H1 (cell line): ENCODE results near the gene HMGB4. TPM values are rescaled to one million over a fixed set of nuclear protein-coding genes. Genes with fewer than 3 reads are reported as not detected.

Source experiments
- CTCF ChIA-PET: fragments of 300-600 bp; sonication (Branson Sonifier 250); formaldehyde crosslinking; loops from one replicate; lab custom pipeline; 2021; ENCODE audit not compliant: partially characterized antibody; lab: Charles Lee
- POLR2A ChIA-PET: fragments of 300-600 bp; sonication (Branson Sonifier 250); formaldehyde crosslinking; loops from one replicate; lab custom pipeline; 2021; ENCODE audit warnings: inconsistent platforms; ENCODE audit not compliant: partially characterized antibody; lab: Charles Lee
- DNase-seq, 2 experiments: peaks; one replicate each; pipeline versions ENCODE4 v3.0.0 to v3.0.0-alpha.2; 2010 to 2022; ENCODE audit warnings: low spot score in 2 of 2, low read depth in 1 of 2, mixed read lengths in 1 of 2
- FAIRE-seq: peaks from 2 replicates; lab custom pipeline; 2011; peaks lifted over from hg19 to GRCh38; lab: Jason Lieb, UNC
- H2AFZ ChIP-seq: 2 replicates; pipeline ENCODE4 v1.8.1; 2012; ENCODE audit warnings: low read length, inconsistent platforms
- H2AK5ac ChIP-seq: 2 replicates; pipeline ENCODE4 v1.6.1; 2013; ENCODE audit warnings: low read depth, low read length
- H2BK120ac ChIP-seq: replicated peaks from 2 replicates; pipeline ENCODE3; 2013; ENCODE audit warnings: low read depth, low read length, inconsistent platforms
- H2BK12ac ChIP-seq: 2 replicates; pipeline ENCODE4 v1.6.1; 2013; ENCODE audit warnings: low read depth, low read length
- H2BK15ac ChIP-seq: 2 replicates; pipeline ENCODE4 v1.6.1; 2013; ENCODE audit warnings: low read length
- H2BK20ac ChIP-seq: 2 replicates; pipeline ENCODE4 v1.6.1; 2013; ENCODE audit warnings: low read length
- H2BK5ac ChIP-seq: 2 replicates; pipeline ENCODE4 v1.6.1; 2013; ENCODE audit warnings: low read depth, low read length
- H3K14ac ChIP-seq: 2 replicates; pipeline ENCODE4 v1.6.1; 2013; ENCODE audit warnings: inconsistent platforms; ENCODE audit not compliant: insufficient read length
- H3K18ac ChIP-seq: 2 replicates; pipeline ENCODE4 v1.6.1; 2013; ENCODE audit warnings: low read length; ENCODE audit errors: extremely low read depth
- H3K23ac ChIP-seq: 2 replicates; pipeline ENCODE4 v1.6.1; 2013; ENCODE audit warnings: inconsistent platforms; ENCODE audit not compliant: insufficient read length
- H3K23me2 ChIP-seq: 2 replicates; pipeline ENCODE4 v1.6.1; 2013; ENCODE audit warnings: low read depth, low read length
- H3K27ac ChIP-seq: 2 replicates; pipeline ENCODE4 v1.6.1; 2011; ENCODE audit warnings: low read depth, low read length, inconsistent platforms
- H3K27me3 ChIP-seq, 4 experiments: replicated peaks in 1 of 4; 1 replicate in 1 of 4; 2 replicates in 3 of 4; pipeline versions ENCODE4 v1.6.1 to v1.8.1; 2011 to 2013; ENCODE audit warnings: low read length in 3 of 4, mild to moderate bottlenecking in 3 of 4, inconsistent platforms in 2 of 4, mixed read lengths in 2 of 4, moderate library complexity in 1 of 4; ENCODE audit not compliant: control insufficient read depth in 3 of 4, insufficient read depth in 3 of 4; ENCODE audit errors: extremely low read depth in 1 of 4
- H3K36me3 ChIP-seq, 4 experiments: 2 replicates each; pipeline versions ENCODE4 v1.6.1 to v1.8.1; 2011 to 2013; ENCODE audit warnings: mild to moderate bottlenecking in 4 of 4, low read length in 3 of 4, moderate library complexity in 2 of 4, control low read depth in 1 of 4, inconsistent platforms in 1 of 4; ENCODE audit not compliant: insufficient read depth in 4 of 4, control insufficient read depth in 2 of 4
- H3K4ac ChIP-seq: replicated peaks from 2 replicates; pipeline ENCODE3; 2013; ENCODE audit warnings: low read length, low read depth, mixed read lengths, inconsistent platforms; ENCODE audit not compliant: insufficient read length
- H3K4me1 ChIP-seq, 4 experiments: replicated peaks in 1 of 4; 1 replicate in 1 of 4; 2 replicates in 3 of 4; pipeline versions ENCODE4 v1.6.1 to v1.8.1; 2011 to 2013; ENCODE audit warnings: low read length in 3 of 4, inconsistent platforms in 2 of 4, mixed read lengths in 1 of 4; ENCODE audit not compliant: insufficient read depth in 4 of 4, control insufficient read depth in 3 of 4
- H3K4me2 ChIP-seq, 2 experiments: 2 replicates each; pipeline versions ENCODE4 v1.6.1 to v1.8.1; 2011 to 2013; ENCODE audit warnings: low read depth in 2 of 2, low read length in 2 of 2, control low read depth in 1 of 2, inconsistent platforms in 1 of 2, mild to moderate bottlenecking in 1 of 2; ENCODE audit not compliant: insufficient read depth in 1 of 2
- H3K4me3 ChIP-seq, 4 experiments: fragments of 200-600, 300-600 bp in 1 of 4; sonication (generic), shearing (Covaris generic), sonication (Bioruptor Twin) in 1 of 4; 2 replicates each; pipeline versions ENCODE4 v1.5.1 to v1.8.1; 2011 to 2016; ENCODE audit warnings: low read length in 4 of 4, low read depth in 3 of 4, control low read depth in 2 of 4, inconsistent platforms in 2 of 4, mild to moderate bottlenecking in 2 of 4, mixed read lengths in 1 of 4, moderate library complexity in 1 of 4; ENCODE audit not compliant: insufficient read depth in 2 of 4; ENCODE audit errors: extremely low read depth in 1 of 4
- H3K56ac ChIP-seq: replicated peaks from 2 replicates; pipeline ENCODE3; 2013; ENCODE audit warnings: low read depth, mild to moderate bottlenecking, mixed read lengths, low read length, inconsistent platforms; ENCODE audit not compliant: insufficient read length
- H3K79me1 ChIP-seq: 2 replicates; pipeline ENCODE4 v1.6.1; 2013; ENCODE audit warnings: low read depth, low read length, control low read depth
- H3K79me2 ChIP-seq, 2 experiments: 2 replicates each; pipeline versions ENCODE4 v1.6.1 to v1.8.1; 2012 to 2013; ENCODE audit warnings: low read length in 2 of 2, mild to moderate bottlenecking in 2 of 2, inconsistent platforms in 1 of 2; ENCODE audit not compliant: insufficient read depth in 2 of 2, control insufficient read depth in 1 of 2
- H3K9ac ChIP-seq, 4 experiments: replicated peaks in 1 of 4; 1 replicate in 1 of 4; 2 replicates in 3 of 4; pipeline versions ENCODE4 v1.6.1 to v1.8.1; 2011 to 2013; ENCODE audit warnings: low read depth in 3 of 4, low read length in 3 of 4, control low read depth in 2 of 4, mild to moderate bottlenecking in 2 of 4, moderate library complexity in 2 of 4, inconsistent platforms in 1 of 4; ENCODE audit errors: extremely low read depth in 1 of 4
- H3K9me3 ChIP-seq, 2 experiments: 2 replicates each; pipeline versions ENCODE4 v1.6.1 to v1.8.1; 2012 to 2013; ENCODE audit warnings: mild to moderate bottlenecking in 2 of 2, moderate library complexity in 2 of 2, control low read depth in 1 of 2, inconsistent platforms in 1 of 2, low read depth in 1 of 2, low read length in 1 of 2, mixed read lengths in 1 of 2; ENCODE audit not compliant: insufficient read depth in 2 of 2
- H4K20me1 ChIP-seq, 2 experiments: replicated peaks in 1 of 2; 2 replicates each; pipeline versions ENCODE3 to v1.8.1; 2011 to 2013; ENCODE audit warnings: inconsistent platforms in 2 of 2, low read length in 2 of 2, mild to moderate bottlenecking in 1 of 2; ENCODE audit not compliant: insufficient read depth in 2 of 2, control insufficient read depth in 1 of 2
- H4K5ac ChIP-seq: 2 replicates; pipeline ENCODE4 v1.6.1; 2013; ENCODE audit warnings: low read length, low read depth, mixed read lengths, inconsistent platforms; ENCODE audit not compliant: insufficient read length
- H4K8ac ChIP-seq: 2 replicates; pipeline ENCODE4 v1.8.0; 2013; ENCODE audit warnings: mild to moderate bottlenecking, moderate library complexity, low read length, inconsistent platforms; ENCODE audit not compliant: insufficient read depth; ENCODE audit errors: extremely low read depth
- H4K91ac ChIP-seq: replicated peaks from 2 replicates; pipeline ENCODE3; 2013; ENCODE audit warnings: low read length, mixed read lengths, inconsistent platforms; ENCODE audit not compliant: insufficient read length
- ATF3 ChIP-seq: IDR thresholded peaks from 2 replicates; pipeline ENCODE4 v1.6.1; 2011; ENCODE audit warnings: low read depth, mild to moderate bottlenecking, low read length; ENCODE audit not compliant: insufficient read depth
- BACH1 ChIP-seq: IDR thresholded peaks from 2 replicates; pipeline ENCODE4 v1.6.1; 2012; ENCODE audit warnings: low read length, improper control_type of control experiment
- BCL11A ChIP-seq, 2 experiments: IDR thresholded peaks; one replicate each; pipeline ENCODE4 v1.6.1; 2011; ENCODE audit warnings: low read depth in 2 of 2, low read length in 2 of 2, mild to moderate bottlenecking in 2 of 2
- CTBP2 ChIP-seq: IDR thresholded peaks from 2 replicates; pipeline ENCODE4 v1.7.0; 2011; ENCODE audit warnings: borderline replicate concordance, mild to moderate bottlenecking, moderate library complexity, mixed read lengths, low read length; ENCODE audit not compliant: insufficient read depth, insufficient read length
- GTF2F1 ChIP-seq: IDR thresholded peaks from 2 replicates; pipeline ENCODE4 v1.6.1; 2012; ENCODE audit warnings: low read depth, low read length, improper control_type of control experiment, borderline replicate concordance
- HDAC2 ChIP-seq, 2 experiments: fragments of 300-600 bp in 1 of 2; sonication (generic) in 1 of 2; IDR thresholded peaks; 2 replicates each; pipeline ENCODE4 v1.6.1; 2011 to 2012; ENCODE audit warnings: low read depth in 2 of 2, low read length in 2 of 2, mild to moderate bottlenecking in 2 of 2, moderate library complexity in 2 of 2, borderline replicate concordance in 1 of 2, inconsistent platforms in 1 of 2
- JUND ChIP-seq: IDR thresholded peaks from 2 replicates; pipeline ENCODE4 v1.6.1; 2011; ENCODE audit warnings: mild to moderate bottlenecking, improper control_type of control experiment, low read length
- RFX5 ChIP-seq: IDR thresholded peaks from 2 replicates; pipeline ENCODE4 v1.6.1; 2011; ENCODE audit warnings: low read depth, low read length, improper control_type of control experiment, borderline replicate concordance
- SIX5 ChIP-seq: IDR thresholded peaks from 2 replicates; pipeline ENCODE4 v1.6.1; 2011; ENCODE audit warnings: mild to moderate bottlenecking, low read depth, low read length
- SP4 ChIP-seq: IDR thresholded peaks from 2 replicates; pipeline ENCODE4 v1.6.1; 2012; ENCODE audit warnings: low read length, inconsistent platforms
- TBP ChIP-seq: IDR thresholded peaks from 2 replicates; pipeline ENCODE4 v1.6.1; 2011; ENCODE audit warnings: low read depth, low read length, improper control_type of control experiment
- WGBS, 2 experiments: shearing (Covaris generic) in 1 of 2; methylation state at CpG; one replicate each; pipeline versions ENCODE4 v1.1.6 to v1.1.7; 2013 to 2015; ENCODE audit warnings: low lambda C conversion rate in 2 of 2, mixed read lengths in 2 of 2, inconsistent platforms in 1 of 2, low coverage in 1 of 2, missing lambda C conversion rate in 1 of 2; ENCODE audit not compliant: insufficient replicate concordance in 2 of 2, insufficient coverage in 1 of 2, insufficient read length in 1 of 2; ENCODE audit errors: extremely low coverage in 1 of 2, missing lambda C conversion rate in 1 of 2; 5-methylcytosine and 5-hydroxymethylcytosine counted together
- polyA plus RNA-seq, 7 experiments: library from polyadenylated mRNA; depleted of rRNA in 3 of 7; stranded (reverse) in 5 of 7; unstranded in 2 of 7; fragments of >200 nt in 5 of 7; fragments of 200-250 nt in 2 of 7; gene quantifications; 1 replicate in 5 of 7; 2 replicates in 1 of 7; 4 replicates in 1 of 7; pipeline versions ENCODE4 v1.2.1 to v1.2.3, GENCODE V29; 2011 to 2013; ENCODE audit warnings: missing spikeins in 2 of 7, mixed read lengths in 2 of 7
- total RNA-seq: library from RNA; stranded (reverse); fragmentation: NEBNext Ultra II Directional; extraction: Animal tissue kit (Norgen Biotek cat#: 25700); gene quantifications from 2 replicates; pipeline ENCODE4 v1.2.1, GENCODE V29; 2021

Gene HMGB4
- total and polyA plus RNA-seq, 2 of the 8 experiments (the other 6 are each of a cell fraction or from before 2014, with no cell fraction given) = not detected

- H3K36me3 ChIP-seq = peaks cover 0 to 5% (median 1%) of the 10 kb centered on the region in 4 experiments; a peak in 4 of 8 replicates
- no peak overlapping the region for H4K8ac ChIP-seq
- FAIRE-seq = no peak
- no peak overlapping the region for H3K4ac ChIP-seq
- no peak overlapping the region for H2AFZ ChIP-seq
- no peak overlapping the region for H2BK5ac ChIP-seq
- H2AK5ac ChIP-seq = no peak overlapping the region
- H4K91ac ChIP-seq = no peak overlapping the region
- H3K9me3 ChIP-seq = no peaks in the 10 kb centered on the region; a peak in 2 of 4 replicates
- no peak overlapping the region for H2BK12ac ChIP-seq
- no peaks in the 10 kb centered on the region for H3K79me2 ChIP-seq
- ChIA-PET POLR2A (no interaction called here), CTCF (no interaction called here)
- no peak overlapping the region for H3K14ac ChIP-seq
- no peaks in the 10 kb centered on the region for H3K27me3 ChIP-seq
- no peaks in the 10 kb centered on the region for H4K20me1 ChIP-seq
- no peak overlapping the region for H3K4me2 ChIP-seq
- H2BK20ac ChIP-seq = no peak overlapping the region
- H3K4me3 ChIP-seq = no peak overlapping the region
- no peak for DNase-seq
- no peak overlapping the region for H3K27ac ChIP-seq
- no peak overlapping the region for H4K5ac ChIP-seq
- H3K79me1 ChIP-seq = no peaks in the 10 kb centered on the region
- no peak overlapping the region for H3K9ac ChIP-seq
- no peak overlapping the region for H2BK120ac ChIP-seq
- H3K23ac ChIP-seq = no peak overlapping the region
- H3K56ac ChIP-seq = no peak overlapping the region
- 84% methylated on average over 2 of the region's 2 CpGs; no CpG with 5 or more reads in 1 of the 2 experiments for WGBS, 2 experiments
- no peak overlapping the region for H3K18ac ChIP-seq
- no peak overlapping the region for H2BK15ac ChIP-seq
- TF ChIP-seq SP4 (no peak), HDAC2 (IDR thresholded peaks at IDR 0.05; ENCODE audit: borderline replicate concordance in 1 of 2, low read depth in 2 of 2, low read length in 2 of 2) (no peak), CTBP2 (no peak), JUND (no peak), SIX5 (no peak), RFX5 (no peak), BCL11A (IDR thresholded peaks at IDR 0.05; ENCODE audit: low read depth in 2 of 2, low read length in 2 of 2) (no peak), BACH1 (no peak), TBP (no peak), ATF3 (no peak), GTF2F1 (no peak)
- H3K23me2 ChIP-seq = no peaks in the 10 kb centered on the region
- no peaks in the 10 kb centered on the region for H3K4me1 ChIP-seq
Measured at GRCh38 chr1:33814166-33814565, 49.7 kb upstream of the HMGB4 start.
